Central memory CD8-positive, alpha-beta T cell (primary cell): ENCODE measurements around the gene F10.

Experiments used
- ATAC-seq: fragments of 150-1000 bp; cut with Tn5 transposase; replicated peaks from 2 replicates; pipeline ENCODE4 v1.10.0; 2022; ENCODE audit warnings: mild to moderate bottlenecking, moderate FRiP score, moderate number of reproducible peaks; ENCODE audit not compliant: poor library complexity, severe bottlenecking; ENCODE audit errors: extremely low read depth
- DNase-seq, 2 donors: peaks; one replicate each; pipeline ENCODE4 v3.0.0; 2021; ENCODE audit warnings: low spot score in 2 of 2
- H3K27ac Mint-ChIP-seq: one replicate; pipeline ENCODE4 v1.8.0; 2022; ENCODE audit warnings: low read depth, mild to moderate bottlenecking, moderate library complexity, mixed read lengths
- H3K27me3 Mint-ChIP-seq: one replicate; pipeline ENCODE4 v1.8.0; 2022; ENCODE audit warnings: mixed read lengths
- H3K36me3 Mint-ChIP-seq: one replicate; pipeline ENCODE4 v1.8.0; 2022; ENCODE audit warnings: mild to moderate bottlenecking, moderate library complexity, mixed read lengths; ENCODE audit not compliant: insufficient read depth
- H3K4me1 Mint-ChIP-seq: one replicate; pipeline ENCODE4 v1.8.0; 2022; ENCODE audit warnings: mixed read lengths
- H3K4me3 Mint-ChIP-seq: one replicate; pipeline ENCODE4 v1.8.0; 2022; ENCODE audit warnings: mild to moderate bottlenecking, moderate library complexity, mixed read lengths
- H3K9me3 Mint-ChIP-seq: one replicate; pipeline ENCODE4 v1.8.0; 2022; ENCODE audit warnings: mixed read lengths

F10 gene

GRCh38 chr13:113117911-113118260, 4.7 kb upstream of the F10 start:
- Mint-ChIP-seq H3K4me1 (no peaks in the 10 kb centered on the region), H3K27ac (no peak overlapping the region), H3K9me3 (no peaks in the 10 kb centered on the region), H3K27me3 (peaks cover 11% of the 10 kb centered on the region), H3K36me3 (no peaks in the 10 kb centered on the region), H3K4me3 (no peak overlapping the region)
- DNase-seq (no peak), ATAC-seq (no peak)

DNA sequence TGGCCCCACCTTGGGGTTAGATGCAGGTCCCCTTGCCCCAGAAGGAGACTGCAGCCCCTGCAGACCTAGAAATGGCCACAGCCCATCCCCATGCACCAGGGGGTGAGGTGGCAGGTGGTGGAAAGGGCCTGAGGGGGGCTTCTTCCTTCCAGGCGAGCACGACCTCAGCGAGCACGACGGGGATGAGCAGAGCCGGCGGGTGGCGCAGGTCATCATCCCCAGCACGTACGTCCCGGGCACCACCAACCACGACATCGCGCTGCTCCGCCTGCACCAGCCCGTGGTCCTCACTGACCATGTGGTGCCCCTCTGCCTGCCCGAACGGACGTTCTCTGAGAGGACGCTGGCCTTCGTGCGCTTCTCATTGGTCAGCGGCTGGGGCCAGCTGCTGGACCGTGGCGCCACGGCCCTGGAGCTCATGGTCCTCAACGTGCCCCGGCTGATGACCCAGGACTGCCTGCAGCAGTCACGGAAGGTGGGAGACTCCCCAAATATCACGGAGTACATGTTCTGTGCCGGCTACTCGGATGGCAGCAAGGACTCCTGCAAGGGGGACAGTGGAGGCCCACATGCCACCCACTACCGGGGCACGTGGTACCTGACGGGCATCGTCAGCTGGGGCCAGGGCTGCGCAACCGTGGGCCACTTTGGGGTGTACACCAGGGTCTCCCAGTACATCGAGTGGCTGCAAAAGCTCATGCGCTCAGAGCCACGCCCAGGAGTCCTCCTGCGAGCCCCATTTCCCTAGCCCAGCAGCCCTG, 4.2 kb upstream of the F10 start:
- Mint-ChIP-seq H3K27ac (no peak overlapping the region), H3K9me3 (no peaks in the 10 kb centered on the region), H3K4me3 (no peak overlapping the region), H3K4me1 (no peaks in the 10 kb centered on the region), H3K27me3 (peaks cover 11% of the 10 kb centered on the region), H3K36me3 (no peaks in the 10 kb centered on the region)
- DNase-seq: no peak
- no peak for ATAC-seq

DNA sequence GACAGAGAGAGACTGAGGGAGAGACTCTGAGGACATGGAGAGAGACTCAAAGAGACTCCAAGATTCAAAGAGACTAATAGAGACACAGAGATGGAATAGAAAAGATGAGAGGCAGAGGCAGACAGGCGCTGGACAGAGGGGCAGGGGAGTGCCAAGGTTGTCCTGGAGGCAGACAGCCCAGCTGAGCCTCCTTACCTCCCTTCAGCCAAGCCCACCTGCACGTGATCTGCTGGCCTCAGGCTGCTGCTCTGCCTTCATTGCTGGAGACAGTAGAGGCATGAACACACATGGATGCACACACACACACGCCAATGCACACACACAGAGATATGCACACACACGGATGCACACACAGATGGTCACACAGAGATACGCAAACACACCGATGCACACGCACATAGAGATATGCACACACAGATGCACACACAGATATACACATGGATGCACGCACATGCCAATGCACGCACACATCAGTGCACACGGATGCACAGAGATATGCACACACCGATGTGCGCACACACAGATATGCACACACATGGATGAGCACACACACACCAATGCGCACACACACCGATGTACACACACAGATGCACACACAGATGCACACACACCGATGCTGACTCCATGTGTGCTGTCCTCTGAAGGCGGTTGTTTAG, 3.3 kb upstream of the F10 start:
- no peak overlapping the region for H3K27ac Mint-ChIP-seq
- no peaks in the 10 kb centered on the region for H3K4me1 Mint-ChIP-seq
- no peaks in the 10 kb centered on the region for H3K36me3 Mint-ChIP-seq
- H3K4me3 Mint-ChIP-seq: no peak overlapping the region
- no peaks in the 10 kb centered on the region for H3K9me3 Mint-ChIP-seq
- DNase-seq: no peak
- H3K27me3 Mint-ChIP-seq: peaks cover 11% of the 10 kb centered on the region
- ATAC-seq: no peak

DNA sequence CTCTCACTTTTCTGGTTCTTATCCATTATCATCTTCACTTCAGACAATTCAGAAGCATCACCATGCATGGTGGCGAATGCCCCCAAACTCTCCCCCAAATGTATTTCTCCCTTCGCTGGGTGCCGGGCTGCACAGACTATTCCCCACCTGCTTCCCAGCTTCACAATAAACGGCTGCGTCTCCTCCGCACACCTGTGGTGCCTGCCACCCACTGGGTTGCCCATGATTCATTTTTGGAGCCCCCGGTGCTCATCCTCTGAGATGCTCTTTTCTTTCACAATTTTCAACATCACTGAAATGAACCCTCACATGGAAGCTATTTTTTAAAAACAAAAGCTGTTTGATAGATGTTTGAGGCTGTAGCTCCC, 2.8 kb upstream of the F10 start:
- Mint-ChIP-seq H3K27ac (no peak overlapping the region), H3K36me3 (no peaks in the 10 kb centered on the region), H3K27me3 (peaks cover 11% of the 10 kb centered on the region), H3K4me1 (no peaks in the 10 kb centered on the region), H3K4me3 (no peak overlapping the region), H3K9me3 (no peaks in the 10 kb centered on the region)
- DNase-seq (no peak), ATAC-seq (no peak)

DNA sequence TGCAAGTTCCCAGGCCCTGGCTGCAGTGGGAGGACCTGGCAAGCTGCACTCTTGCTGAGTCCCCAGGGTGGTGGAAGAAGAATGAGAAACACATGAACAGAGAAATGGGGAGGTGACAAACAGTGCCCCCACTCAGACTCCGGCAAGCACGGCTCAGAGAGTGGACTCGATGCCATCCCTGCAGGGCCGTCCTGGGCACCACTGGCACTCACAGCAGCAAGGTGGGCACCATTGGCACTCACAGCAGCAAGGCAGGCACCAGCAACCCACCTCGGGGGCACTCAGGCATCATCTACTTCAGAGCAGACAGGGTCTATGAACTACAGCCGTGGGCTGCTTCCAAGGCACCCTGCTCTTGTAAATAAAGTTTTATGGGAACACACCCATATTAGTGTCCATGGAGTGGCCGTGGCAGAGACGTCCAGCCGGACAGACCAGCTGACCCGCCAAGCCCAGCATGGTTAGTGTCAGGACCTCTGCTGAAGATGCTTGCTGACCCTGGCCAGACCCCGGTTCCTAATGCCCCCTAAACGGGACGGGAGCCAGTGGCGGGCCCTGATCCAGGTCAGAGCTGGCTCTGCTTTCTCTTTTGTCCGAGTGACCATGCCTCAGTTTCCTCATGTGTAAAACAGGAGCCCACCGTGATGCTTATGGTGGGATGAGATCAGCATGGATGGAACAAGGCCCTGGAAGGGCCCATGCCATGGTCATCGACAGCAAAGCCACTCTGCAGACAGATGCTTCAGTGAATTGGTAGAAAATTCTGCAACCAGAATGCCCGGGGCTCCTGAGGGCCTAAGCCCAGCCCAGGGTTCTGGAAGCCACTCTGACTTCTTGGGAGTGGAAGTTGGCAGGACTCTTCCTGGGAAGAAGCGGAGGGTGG, 2.1 kb upstream of the F10 start:
- Mint-ChIP-seq H3K4me3 (no peak overlapping the region), H3K4me1 (no peaks in the 10 kb centered on the region), H3K9me3 (no peaks in the 10 kb centered on the region), H3K36me3 (no peaks in the 10 kb centered on the region), H3K27me3 (peaks cover 14% of the 10 kb centered on the region), H3K27ac (no peak overlapping the region)
- DNase-seq: no peak
- ATAC-seq: no peak

GRCh38 chr13:113121183-113121927, 1.2 kb upstream of the F10 start:
- H3K36me3 Mint-ChIP-seq: no peaks in the 10 kb centered on the region
- H3K4me3 Mint-ChIP-seq: no peak overlapping the region
- no peak overlapping the region for H3K27ac Mint-ChIP-seq
- H3K9me3 Mint-ChIP-seq: no peaks in the 10 kb centered on the region
- no peak for DNase-seq
- no peaks in the 10 kb centered on the region for H3K4me1 Mint-ChIP-seq
- no peak for ATAC-seq
- peaks cover 22% of the 10 kb centered on the region for H3K27me3 Mint-ChIP-seq

GRCh38 chr13:113121928-113122471, 599 bp upstream of the F10 start:
- Mint-ChIP-seq H3K4me3 (no peak overlapping the region), H3K27me3 (peaks cover 29% of the 10 kb centered on the region)
- no peak for ATAC-seq

GRCh38 chr13:113123226-113124201, 915 bp downstream of the F10 start:
- Mint-ChIP-seq H3K9me3 (no peaks in the 10 kb centered on the region), H3K27me3 (peaks cover 44% of the 10 kb centered on the region), H3K4me1 (peaks cover 11% of the 10 kb centered on the region), H3K27ac (no peak overlapping the region), H3K4me3 (no peak overlapping the region), H3K36me3 (peaks cover 1% of the 10 kb centered on the region)
- ATAC-seq (no peak), DNase-seq (no peak)

More at GRCh38 chr13:113121928-113122471, 599 bp upstream of the F10 start:
- Mint-ChIP-seq H3K9me3 (no peaks in the 10 kb centered on the region), H3K36me3 (no peaks in the 10 kb centered on the region), H3K27ac (no peak overlapping the region), H3K4me1 (no peaks in the 10 kb centered on the region)
- no peak for DNase-seq

DNA sequence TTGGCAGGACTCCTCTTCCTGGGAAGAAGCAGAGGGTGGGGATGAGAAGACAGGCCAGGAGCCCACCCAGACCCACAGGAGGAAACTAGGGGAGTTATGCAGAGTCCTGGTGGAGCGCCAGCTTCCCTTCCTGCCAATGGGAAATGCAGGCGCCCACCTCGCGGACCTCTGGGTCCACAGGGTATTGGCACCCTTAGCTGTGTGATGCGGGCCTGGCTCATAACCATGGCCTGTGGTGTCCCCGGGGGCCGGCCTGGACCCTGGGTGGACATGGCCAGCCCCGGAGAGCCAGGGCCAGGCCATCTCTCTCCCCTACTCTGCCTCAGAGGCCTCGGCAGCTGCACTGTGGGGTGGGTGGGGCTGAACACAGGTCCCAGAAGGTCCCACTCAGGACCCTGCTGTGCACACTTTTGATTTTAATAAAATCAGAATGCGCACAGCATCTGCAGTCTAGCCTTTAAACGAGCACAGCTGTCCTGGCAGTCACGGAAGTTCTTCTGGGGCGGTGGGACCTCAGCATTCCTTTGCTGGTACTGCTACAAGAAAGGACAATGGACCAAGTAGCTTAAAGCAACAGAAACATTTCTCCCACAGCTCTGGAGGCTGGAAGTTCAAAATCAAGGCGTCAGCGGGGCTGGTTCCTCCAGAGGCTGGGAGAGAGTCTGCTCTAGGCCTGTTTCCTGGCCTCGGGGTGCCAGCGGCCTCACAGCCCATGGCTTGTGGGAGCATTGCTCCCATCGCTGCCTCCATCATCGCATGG, 1.8 kb downstream of the F10 start:
- Mint-ChIP-seq H3K27ac (no peak overlapping the region), H3K4me3 (no peak overlapping the region), H3K36me3 (peaks cover 1% of the 10 kb centered on the region), H3K9me3 (no peaks in the 10 kb centered on the region), H3K27me3 (peaks cover 44% of the 10 kb centered on the region), H3K4me1 (peaks cover 11% of the 10 kb centered on the region)
- ATAC-seq (no peak), DNase-seq (no peak)

DNA sequence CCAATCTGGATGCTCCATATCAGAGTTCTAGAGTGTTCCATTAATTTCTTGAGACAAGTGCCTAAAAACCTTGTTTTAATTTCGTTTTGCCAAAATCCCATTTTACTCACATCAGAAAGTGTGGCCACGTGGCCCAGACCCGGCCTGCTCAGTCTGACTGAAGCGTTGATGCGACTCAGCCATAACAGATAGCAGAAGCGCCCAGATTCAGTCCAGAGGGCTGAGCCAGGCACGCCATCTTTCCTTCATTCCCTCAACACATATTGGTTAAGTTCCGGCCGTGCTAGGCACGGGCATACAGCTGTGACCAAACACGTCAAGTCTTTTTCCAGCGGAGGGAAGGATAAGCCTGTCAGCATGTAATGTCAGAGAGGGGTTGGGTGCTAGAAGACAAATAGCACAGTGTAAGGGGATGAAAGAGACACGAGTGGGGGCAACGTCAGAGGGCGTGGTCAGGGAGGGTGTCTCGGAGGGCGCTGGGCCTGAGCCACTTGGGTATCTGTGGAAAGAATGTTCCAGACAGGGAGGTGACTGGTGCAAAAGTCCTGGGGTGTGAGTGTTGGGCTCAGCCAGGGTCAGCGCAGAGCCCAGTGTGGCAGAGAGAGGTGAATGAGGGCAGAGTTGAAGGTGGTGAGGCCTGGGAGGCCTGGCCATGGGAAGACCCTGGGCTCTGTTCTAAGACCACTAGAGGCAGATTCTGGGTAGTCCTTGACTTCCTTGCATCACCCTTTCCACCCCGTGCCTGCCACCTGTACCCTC, 3.1 kb downstream of the F10 start:
- H3K27me3 Mint-ChIP-seq: peaks cover 44% of the 10 kb centered on the region
- DNase-seq: no peak

More for the DNA sequence above, 3.1 kb downstream of the F10 start:
- Mint-ChIP-seq H3K4me1 (peaks cover 11% of the 10 kb centered on the region), H3K4me3 (no peak overlapping the region), H3K36me3 (peaks cover 1% of the 10 kb centered on the region), H3K9me3 (no peaks in the 10 kb centered on the region), H3K27ac (no peak overlapping the region)
- no peak for ATAC-seq
